Neural cell (in vitro differentiated cells): ENCODE data around the gene XRRA1.

Source experiments
- EP300 ChIP-seq: fragments of 450-650 bp; conservative IDR thresholded peaks from 2 replicates; pipeline ENCODE4 v1.6.1; 2014; ENCODE audit warnings: antibody characterized with exemption, mild to moderate bottlenecking, moderate library complexity; ENCODE audit not compliant: poor library complexity, severe bottlenecking
- POLR2AphosphoS5 ChIP-seq: IDR thresholded peaks from 2 replicates; pipeline ENCODE4 v1.6.1; 2012
- RAD21 ChIP-seq: fragments of 450-650 bp; conservative IDR thresholded peaks from 2 replicates; pipeline ENCODE4 v1.6.1; 2014; ENCODE audit warnings: antibody characterized with exemption, mild to moderate bottlenecking, moderate library complexity
- SMC3 ChIP-seq: fragments of 450-650 bp; conservative IDR thresholded peaks from 2 replicates; pipeline ENCODE4 v1.6.1; 2014; ENCODE audit warnings: antibody characterized with exemption, mild to moderate bottlenecking, moderate library complexity; ENCODE audit not compliant: poor library complexity
- TAF1 ChIP-seq: IDR thresholded peaks from 2 replicates; pipeline ENCODE4 v1.6.1; 2012; ENCODE audit warnings: low read depth
- TF ChIP-seq, protein P1 (sequence below): fragments of 450-650 bp; IDR thresholded peaks from 2 replicates; pipeline ENCODE4 v1.5.1; 2014; ENCODE audit warnings: antibody characterized with exemption, mild to moderate bottlenecking, moderate library complexity; ENCODE audit not compliant: poor library complexity, severe bottlenecking

DNA sequence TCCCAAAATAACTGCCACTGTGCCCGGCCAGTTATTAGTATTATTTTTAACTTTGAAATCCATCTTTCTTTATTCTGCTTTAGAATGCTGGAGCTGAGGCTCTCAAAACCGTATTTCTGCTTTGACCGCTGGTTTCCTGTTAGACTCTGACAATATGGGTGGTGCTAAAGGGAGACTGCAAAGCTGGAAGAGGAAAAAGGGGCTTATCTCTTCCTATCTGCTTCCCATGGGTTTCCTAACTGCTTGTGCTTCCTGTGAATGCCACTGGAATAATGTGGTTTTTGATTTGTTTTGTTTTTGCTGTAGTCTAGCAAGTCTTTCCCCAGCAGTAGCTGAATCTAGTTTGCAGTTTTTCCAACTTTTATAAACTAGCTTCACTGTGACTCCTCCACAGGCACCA lies 43.6 kb downstream of the XRRA1 start:
- no peak for TF ChIP-seq TAF1
- TF ChIP-seq EP300: no peak
- TF ChIP-seq, protein P1, sequence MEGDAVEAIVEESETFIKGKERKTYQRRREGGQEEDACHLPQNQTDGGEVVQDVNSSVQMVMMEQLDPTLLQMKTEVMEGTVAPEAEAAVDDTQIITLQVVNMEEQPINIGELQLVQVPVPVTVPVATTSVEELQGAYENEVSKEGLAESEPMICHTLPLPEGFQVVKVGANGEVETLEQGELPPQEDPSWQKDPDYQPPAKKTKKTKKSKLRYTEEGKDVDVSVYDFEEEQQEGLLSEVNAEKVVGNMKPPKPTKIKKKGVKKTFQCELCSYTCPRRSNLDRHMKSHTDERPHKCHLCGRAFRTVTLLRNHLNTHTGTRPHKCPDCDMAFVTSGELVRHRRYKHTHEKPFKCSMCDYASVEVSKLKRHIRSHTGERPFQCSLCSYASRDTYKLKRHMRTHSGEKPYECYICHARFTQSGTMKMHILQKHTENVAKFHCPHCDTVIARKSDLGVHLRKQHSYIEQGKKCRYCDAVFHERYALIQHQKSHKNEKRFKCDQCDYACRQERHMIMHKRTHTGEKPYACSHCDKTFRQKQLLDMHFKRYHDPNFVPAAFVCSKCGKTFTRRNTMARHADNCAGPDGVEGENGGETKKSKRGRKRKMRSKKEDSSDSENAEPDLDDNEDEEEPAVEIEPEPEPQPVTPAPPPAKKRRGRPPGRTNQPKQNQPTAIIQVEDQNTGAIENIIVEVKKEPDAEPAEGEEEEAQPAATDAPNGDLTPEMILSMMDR: no peak
- no peak for TF ChIP-seq POLR2AphosphoS5
- TF ChIP-seq SMC3: no peak
- TF ChIP-seq RAD21: no peak
